Measurements from ENCODE around the gene NUDCD2.

GRCh38 chr5:163496286-163496685, 36.4 kb upstream of the NUDCD2 start:
- TF ChIP-seq RBM25 (IDR thresholded peaks at IDR 0.05; ENCODE audit: low read depth, low read length, severe bottlenecking) (no peak), STAG1 (CRISPR knock-in tag; IDR thresholded peaks at IDR 0.05; ENCODE audit: borderline replicate concordance) (no peak), ZNF24 (IDR thresholded peaks at IDR 0.05) (no peak), NFE2L1 (tag; IDR thresholded peaks at IDR 0.05; ENCODE audit: borderline replicate concordance, low read depth) (no peak), SREBF2 (CRISPR knock-in tag; IDR thresholded peaks at IDR 0.05) (no peak), YY1 (IDR thresholded peaks at IDR 0.05; ENCODE audit: borderline replicate concordance in 1 of 3, control insufficient read depth in 1 of 3, extremely low read depth in 1 of 3, insufficient read depth in 3 of 3, insufficient read length in 1 of 3, insufficient replicate concordance in 2 of 3, low read depth in 1 of 3, low read length in 2 of 3) (no peak), ZFX (CRISPR knock-in tag; IDR thresholded peaks at IDR 0.05) (no peak), KDM1A (IDR thresholded peaks at IDR 0.05) (no peak), PHB2 (IDR thresholded peaks at IDR 0.05; ENCODE audit: low read depth) (no peak), POLR2AphosphoS5 (IDR thresholded peaks at IDR 0.05; ENCODE audit: control insufficient read depth, insufficient read depth, low read depth, low read length) (no peak), RAD21 (CRISPR knock-in tag; conservative IDR thresholded peaks at IDR 0.05 in 1 of 2, IDR thresholded peaks at IDR 0.05 in 1 of 2) (no peak), JUNB (CRISPR knock-in tag; conservative IDR thresholded peaks at IDR 0.05) (no peak)
- TF ChIP-seq, protein P1, sequence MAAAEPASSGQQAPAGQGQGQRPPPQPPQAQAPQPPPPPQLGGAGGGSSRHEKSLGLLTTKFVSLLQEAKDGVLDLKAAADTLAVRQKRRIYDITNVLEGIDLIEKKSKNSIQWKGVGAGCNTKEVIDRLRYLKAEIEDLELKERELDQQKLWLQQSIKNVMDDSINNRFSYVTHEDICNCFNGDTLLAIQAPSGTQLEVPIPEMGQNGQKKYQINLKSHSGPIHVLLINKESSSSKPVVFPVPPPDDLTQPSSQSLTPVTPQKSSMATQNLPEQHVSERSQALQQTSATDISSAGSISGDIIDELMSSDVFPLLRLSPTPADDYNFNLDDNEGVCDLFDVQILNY (CRISPR knock-in tag; IDR thresholded peaks at IDR 0.05): no peak

All from K562 (cell line).